ENCODE measurements around the gene MRPL55.
"Not testable (repeated sequence)": the region's sequence is repeated elsewhere in the genome, so short reads cannot be mapped to it uniquely, and the experiment has no call there.

MRPL55 gene

DNA sequence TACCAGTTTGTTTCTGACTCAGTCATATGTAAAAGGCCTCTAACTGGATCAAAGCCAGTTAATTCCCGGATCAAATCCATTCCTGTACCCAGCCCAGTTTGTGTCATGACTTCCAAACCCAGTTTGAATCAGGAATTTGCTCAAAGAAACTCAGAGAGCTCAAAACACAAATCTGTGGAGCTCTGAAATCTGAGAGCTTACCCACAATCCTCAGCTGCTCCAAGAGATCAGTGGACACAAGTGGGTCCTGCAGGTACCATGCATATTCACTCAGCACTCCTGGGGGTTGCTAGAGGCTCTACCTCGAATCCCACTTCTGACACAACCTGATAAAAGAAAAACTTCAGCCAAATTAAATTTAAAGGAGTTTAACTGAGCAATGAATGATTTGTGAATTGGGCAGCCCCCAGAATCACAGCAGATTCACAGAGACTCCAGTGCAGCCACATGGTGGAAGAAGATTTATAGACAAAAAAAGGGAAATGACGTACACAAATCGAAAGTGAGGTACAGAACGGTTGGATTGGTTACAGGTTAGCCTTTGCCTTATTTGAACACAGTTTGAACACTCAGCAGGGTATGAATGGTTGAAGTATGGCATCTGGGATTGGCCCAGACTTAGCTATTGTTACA, 11.9 kb upstream of the MRPL55 start:
- DNase-seq (ENCODE audit: low read depth): no peak

DNA sequence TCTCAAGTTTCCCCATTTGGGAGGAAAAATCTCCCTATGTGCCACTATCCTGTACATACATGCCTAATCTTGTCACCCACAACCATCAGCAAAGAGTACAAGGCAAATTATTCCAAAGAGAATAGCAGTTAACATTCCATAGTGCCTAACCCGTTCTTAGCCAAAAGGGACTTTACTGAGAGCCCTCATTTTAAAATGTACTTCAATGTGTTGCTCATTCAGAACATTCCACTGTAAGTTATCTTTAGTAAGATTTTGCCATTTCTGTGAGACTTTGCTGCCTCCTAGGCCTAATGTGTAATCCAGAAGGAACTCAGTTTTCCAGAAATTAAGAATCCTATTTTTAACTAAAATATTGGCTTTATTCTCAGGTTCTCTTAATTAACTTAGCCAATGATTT, 11.3 kb upstream of the MRPL55 start:
- no peak for DNase-seq (ENCODE audit: low read depth)

DNA sequence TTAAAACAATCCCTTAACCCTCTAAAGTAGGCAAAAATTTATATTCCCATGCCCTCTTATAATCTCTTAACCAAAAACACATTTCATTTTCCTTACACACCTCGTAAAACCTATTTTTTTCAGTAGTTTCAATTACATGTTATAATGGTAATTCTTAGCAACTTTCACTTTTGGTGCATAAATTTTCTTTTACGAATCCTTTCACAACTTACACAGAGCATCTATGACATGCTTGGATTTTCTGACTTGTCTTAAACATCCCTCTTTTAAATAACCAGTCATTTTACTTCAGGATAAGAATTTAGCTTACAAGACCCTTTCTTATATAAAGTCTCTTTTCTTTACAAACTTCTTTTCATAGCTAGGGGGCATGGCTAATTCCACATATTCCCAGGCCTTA, 8.9 kb upstream of the MRPL55 start:
- no peak for DNase-seq (ENCODE audit: low read depth)

DNA sequence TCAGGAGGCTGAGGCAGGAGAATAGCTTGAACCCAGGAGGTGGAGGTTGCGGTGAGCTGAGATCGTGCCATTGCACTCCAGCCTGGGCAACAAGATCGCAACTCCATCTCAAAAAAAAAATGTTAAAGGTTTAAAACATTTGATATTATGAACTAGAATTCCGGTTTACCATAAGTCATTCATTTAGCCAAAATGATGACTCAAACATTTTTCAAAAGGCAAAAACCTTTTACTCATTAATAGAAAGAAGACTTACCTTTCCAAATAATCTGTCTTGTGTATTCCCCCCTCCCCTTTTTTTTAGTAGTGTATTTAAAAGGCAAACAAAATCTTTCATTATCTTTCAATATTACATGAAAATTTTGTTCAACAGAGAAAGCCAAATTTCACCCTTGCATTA, 8.2 kb upstream of the MRPL55 start:
- DNase-seq (ENCODE audit: low read depth): no peak

DNA sequence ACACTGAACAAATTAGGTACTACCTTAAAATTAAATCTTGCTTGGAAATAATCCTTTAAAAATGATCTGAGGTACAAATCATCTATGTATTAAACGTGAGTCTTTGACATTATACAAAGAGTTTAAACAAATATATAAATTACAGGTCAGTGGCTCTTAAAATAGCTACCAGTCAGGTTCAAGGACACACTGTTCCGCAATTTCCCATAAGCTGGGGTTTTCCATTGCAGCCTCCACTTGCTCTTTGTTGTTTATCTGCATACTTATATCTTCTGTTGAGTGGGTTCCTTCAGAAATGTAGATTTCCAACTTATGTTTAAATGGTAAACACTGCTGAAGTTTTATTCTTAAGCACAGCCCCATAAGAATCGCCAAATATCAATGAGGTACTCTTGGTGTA, 5.7 kb upstream of the MRPL55 start:
- DNase-seq (ENCODE audit: low read depth): no peak

- DNase-seq (ENCODE audit: low read depth): no peak
Observed at GRCh38 chr1:228112617-228113016, 3.5 kb upstream of the MRPL55 start.

DNA sequence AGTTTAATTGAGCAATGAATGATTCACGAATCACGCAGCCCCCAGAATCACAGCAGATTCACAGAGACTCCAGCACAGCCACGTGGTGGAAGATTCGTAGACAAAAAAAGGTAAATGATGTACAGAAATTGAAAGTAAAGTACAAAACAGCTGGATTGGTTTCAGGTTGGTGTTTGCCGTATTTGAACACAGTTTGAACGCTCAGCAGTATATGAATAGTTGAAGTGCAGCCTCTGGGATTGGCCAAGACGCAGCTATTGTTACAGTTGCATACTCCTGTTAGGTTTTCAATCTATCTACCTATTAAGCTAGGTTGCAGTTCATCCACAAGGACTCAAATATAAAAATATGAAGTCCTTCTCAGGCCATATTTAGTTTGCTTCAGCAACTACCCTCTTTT, 3.1 kb upstream of the MRPL55 start:
- DNase-seq (ENCODE audit: low read depth): no peak

GRCh38 chr1:228111315-228111714, 2.2 kb upstream of the MRPL55 start:
- DNase-seq (ENCODE audit: low read depth): not testable (repeated sequence)

- no peak for DNase-seq (ENCODE audit: low read depth)
Observed at GRCh38 chr1:228110556-228110955, 1.5 kb upstream of the MRPL55 start.

- peak; percentile 71 for DNase-seq (ENCODE audit: low read depth)
Observed at GRCh38 chr1:228109962-228110488, 926 bp upstream of the MRPL55 start.

DNA sequence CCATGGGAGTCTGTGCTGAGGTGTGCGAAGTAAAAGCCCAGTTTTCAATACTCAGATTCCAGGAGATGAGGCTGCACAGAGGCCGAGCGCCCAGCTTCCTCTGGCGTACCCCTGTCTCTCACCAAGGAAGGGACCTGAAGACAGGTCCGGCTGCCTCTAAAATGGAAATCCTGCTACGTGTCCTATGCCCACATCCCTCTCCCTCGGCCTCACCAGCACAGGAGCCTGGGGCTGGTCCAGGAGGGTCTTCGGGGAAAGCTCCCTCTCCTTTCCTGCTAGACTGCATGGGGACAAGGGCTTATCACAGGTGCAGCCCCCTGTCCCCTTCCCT, 392 bp downstream of the MRPL55 start:
- no peak for DNase-seq (ENCODE audit: low read depth)

- no peak for DNase-seq (ENCODE audit: low read depth)
Observed at GRCh38 chr1:228108055-228108690, 926 bp downstream of the MRPL55 start.

DNA sequence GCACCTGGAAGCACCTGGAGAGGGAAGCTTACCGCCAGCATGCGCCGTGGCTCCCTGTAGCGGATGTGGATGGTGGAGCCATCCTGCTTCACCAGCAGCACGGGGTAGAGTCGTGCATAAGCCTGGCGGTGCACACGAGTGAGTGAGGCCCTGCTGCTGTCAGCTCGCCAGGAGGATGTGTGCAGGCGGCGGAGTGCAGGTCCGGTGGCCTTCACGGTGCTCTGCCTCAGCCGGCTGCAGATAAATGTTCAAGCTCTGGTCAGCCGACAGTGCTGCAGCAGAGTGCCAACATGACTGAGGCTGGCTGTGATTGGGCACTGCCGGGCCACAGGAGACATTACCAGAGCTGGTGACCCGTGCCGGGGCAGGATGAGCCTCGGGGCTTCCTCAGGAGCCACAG, 1.5 kb downstream of the MRPL55 start:
- no peak for DNase-seq (ENCODE audit: low read depth)

GRCh38 chr1:228106800-228107054, 2.4 kb downstream of the MRPL55 start:
- no peak for DNase-seq (ENCODE audit: low read depth)

DNA sequence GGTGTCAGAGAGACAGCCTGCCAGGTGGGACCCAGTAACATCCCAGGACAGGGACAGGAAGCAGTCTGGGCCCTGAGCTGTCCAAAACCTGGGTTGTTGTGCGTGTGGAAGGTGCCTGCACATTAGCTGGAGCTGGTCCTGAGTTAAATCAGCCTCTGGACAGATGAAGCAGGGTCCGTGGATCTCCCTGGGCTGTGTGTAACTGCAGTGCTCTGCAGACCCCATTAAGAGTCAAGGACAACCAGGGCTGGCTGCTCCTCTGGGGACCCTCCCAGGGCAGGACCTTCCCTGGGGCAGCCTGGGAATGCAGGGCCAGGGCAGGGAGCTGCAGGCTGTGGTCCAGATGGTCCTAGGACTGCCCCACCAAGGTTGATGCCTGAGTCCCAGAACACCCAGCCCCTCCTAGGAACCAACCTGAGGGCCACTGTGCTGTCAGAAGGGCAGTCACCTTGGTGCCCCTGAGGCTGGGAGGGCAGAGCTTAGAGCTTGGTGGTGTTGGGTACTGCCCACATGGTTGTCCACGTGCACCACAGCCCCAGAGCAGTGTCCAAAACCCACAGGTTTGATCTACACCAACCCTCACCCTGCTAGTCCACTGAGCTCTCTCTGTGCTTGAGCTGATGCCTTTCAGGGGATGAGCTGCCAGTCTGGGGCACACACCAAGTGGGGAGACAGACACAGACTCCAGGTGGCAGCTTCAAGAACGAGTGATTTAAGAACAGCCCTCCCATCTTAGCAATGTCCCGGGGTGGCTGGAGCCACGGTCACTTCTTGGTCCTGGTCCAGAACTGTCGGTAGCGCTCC, 2.9 kb downstream of the MRPL55 start:
- no peak for DNase-seq (ENCODE audit: low read depth)

GRCh38 chr1:228105270-228105995, 3.7 kb downstream of the MRPL55 start:
- no peak for DNase-seq (ENCODE audit: low read depth)

DNA sequence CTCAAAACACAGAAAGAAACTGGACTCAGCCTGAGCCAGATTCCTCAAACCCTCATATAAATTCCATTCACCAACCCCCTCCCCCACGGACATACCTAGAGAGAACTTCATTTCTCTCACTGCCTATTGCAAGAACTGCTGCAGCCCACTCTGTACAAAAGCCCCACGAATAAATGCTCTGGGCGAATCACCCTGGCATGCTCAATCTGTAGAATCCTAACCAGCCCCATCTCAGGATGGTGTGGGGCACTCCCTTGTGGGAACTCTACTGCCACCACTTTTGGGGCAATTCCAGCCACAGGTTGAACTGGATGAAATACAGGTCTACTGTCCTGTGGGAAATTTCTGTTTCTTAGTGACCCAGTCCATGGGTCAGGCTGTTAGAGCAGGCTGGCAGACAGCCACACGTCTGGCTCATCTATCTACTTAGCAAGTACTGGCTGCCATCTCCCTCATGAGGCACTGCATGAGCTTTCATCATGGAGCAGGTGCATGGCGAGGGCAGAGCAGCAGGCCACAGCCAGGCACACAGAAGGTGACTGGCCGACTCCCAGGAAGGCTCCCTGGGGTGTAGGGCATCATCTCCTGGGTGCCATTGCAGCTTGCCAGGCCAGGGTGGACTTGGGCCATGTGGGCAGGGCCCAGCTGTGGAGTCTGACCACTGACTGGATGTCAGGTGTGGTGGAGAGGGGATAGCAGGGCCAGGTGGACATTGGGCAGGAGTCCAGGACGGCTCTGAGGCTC, 4.4 kb downstream of the MRPL55 start:
- DNase-seq (ENCODE audit: low read depth): no peak

DNA sequence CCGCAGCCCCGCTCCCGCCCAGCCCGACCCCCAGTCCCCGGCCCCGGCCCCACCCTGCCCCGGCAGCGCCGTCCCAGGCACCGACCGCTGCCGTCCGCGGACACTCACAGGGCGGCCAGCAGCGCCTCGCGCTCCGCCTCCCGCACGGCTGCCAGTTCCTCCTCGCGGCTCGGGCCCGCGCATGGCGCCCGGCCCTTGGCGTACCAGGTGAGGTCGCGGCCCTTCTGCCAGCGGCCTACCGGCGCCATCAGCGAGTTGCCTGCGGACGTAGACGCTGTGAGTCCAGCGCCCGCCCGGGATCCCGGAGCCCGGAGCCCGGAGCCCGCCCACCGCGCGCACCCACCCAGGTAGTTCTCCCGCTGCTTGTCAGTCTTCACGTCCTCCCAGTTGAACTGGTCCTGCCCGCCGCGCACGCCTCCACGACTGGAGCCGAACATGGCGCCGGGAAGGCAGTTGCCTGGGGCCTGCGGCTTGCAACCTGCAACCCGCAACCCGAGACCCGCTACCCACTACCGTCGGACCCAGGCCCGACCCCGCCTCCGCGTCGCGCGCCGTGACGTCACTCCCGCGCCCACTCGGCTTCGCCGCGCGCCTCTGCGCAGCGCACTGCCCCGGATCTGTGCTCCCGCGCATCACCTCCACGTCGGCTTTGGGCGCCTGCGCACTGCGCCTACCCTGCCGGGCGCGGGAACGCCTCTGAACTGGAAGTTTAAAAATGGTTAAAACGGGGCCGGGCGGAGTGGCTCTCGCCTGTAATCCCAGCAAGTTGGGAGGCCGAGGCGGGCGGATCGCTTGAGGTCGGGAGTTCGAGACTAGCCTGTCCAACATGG, 6.1 kb downstream of the MRPL55 start, which contains the start of gene C1orf35:
Gene C1orf35, minus strand, starts transcription at position 535 of the 830 bp plus-strand sequence. Its CDS starts 98 bp downstream, at position 437.
- peak; percentile 81 for DNase-seq (ENCODE audit: low read depth)

- DNase-seq (ENCODE audit: low read depth): no peak
Observed at GRCh38 chr1:228101994-228102790, 6.9 kb downstream of the MRPL55 start.

- DNase-seq (ENCODE audit: low read depth): no peak
Observed at GRCh38 chr1:228101614-228101993, 7.5 kb downstream of the MRPL55 start.
